ENCODE data around the gene PSD.

The PSD gene

GRCh38 chr10:102438374-102438773, 19.8 kb upstream of the PSD start:
- no peak for DNase-seq (ENCODE audit: low read depth)

- DNase-seq (ENCODE audit: low read depth) = no peak
These were observed 18.9 kb upstream of the PSD start for GRCh38 chr10:102437515-102437914.

- no peak for DNase-seq (ENCODE audit: low read depth)
These were observed 17.7 kb upstream of the PSD start for GRCh38 chr10:102436312-102436711.

DNA sequence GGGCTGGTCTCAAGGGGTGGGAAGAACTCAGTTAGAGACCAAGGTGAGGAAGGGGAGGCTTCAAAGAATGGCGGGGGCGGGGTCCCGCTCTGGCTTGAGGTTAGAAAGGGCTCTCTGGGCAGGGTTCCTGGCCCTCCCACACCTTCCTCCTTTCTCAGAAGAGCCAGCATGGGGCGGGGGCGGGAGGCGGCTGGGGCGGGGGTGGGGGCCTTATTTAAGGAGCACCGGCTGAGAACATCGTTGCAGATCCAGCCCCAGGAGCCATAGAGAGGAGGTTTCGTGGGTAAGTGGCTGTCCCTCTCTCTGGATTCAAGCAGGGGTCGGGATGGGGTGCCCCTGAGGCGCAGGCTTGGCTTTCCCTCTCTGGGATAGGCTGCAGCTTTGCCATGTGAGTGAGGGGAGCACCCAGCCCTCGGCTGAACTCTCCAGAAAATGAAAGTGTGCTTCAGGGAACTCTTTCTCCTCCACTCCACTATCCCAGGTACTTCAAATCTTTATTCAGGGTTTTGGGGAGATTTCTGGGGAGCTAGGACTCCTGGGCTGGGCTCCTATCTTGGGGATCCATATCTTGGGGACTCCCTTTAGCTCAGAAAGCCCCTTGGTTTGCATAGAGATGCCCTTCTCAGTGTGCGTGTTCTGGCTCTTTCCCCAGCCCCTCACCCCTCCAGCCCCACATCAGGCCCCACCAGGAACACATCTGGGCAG, 17.1 kb upstream of the PSD start:
- DNase-seq (ENCODE audit: low read depth) = no peak

- no peak for DNase-seq (ENCODE audit: low read depth)
These were observed 16.5 kb upstream of the PSD start for GRCh38 chr10:102435133-102435497.

DNA sequence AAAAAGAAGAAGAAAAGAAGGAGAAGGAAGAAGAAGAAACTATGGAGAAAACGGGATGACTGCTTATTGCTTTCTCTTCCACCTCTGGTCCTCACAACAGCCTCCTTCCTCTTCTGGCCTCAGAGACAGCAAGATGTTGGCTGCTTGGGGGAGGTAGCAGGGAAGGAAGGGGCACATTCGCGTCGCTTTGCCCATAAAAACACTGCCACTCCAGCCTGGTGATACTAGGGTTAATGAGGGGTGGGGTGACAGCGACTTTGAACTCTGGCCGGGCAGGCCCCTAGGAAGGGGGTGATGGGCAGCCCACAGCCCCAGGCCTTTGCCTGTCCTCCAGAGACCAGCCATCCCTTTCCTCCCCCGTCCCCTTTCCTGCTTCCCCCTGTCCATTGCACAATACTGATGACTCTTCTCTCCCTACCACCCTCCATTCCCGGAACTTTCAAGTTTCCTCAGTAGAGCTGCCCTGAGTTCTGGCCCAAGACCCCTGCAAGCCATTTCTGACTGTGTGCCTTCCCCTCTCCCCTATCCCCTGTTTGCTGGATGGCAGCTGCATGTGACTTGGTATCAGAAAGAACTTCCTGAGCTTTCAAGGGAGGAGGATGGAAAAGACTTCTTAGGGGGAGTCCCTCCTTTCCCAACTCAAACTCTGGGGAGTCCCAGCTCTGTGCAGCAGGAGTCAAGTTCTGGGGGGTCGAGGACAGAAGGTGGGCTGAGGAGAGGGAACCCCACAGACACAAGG, 16.0 kb upstream of the PSD start:
- no peak for DNase-seq (ENCODE audit: low read depth)

GRCh38 chr10:102433619-102434046, 15.0 kb upstream of the PSD start:
- no peak for DNase-seq (ENCODE audit: low read depth)

- peak; percentile 81 for DNase-seq (ENCODE audit: low read depth)
These were observed 13.8 kb upstream of the PSD start, which contains the start of gene CUEDC2 for GRCh38 chr10:102432162-102432950. CUEDC2 (minus strand) TSS chr10:102432574; CDS start chr10:102425188, 7,386 bp downstream.

GRCh38 chr10:102431452-102432124, 13.0 kb upstream of the PSD start:
- no peak for DNase-seq (ENCODE audit: low read depth)

DNA sequence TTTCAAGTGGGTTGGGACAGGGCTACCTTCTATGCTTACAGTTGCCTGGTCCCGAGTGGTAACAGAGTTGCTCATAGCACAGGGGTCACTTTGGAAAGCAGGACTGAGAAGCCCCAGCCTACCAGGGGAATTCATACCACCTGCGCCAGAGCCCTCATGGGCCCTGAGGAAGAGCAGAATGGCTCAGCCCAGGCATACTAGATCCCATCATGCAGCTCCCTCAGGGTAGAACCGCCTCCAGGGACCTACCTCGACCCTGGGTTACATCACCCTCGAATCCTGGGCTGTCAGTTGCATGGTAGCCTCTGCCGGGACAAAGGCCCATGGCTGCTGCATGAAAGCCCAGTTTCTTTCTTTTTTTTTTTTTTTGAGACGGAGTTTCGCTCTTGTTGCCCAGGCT, 10.9 kb upstream of the PSD start:
- no peak for DNase-seq (ENCODE audit: low read depth)

DNA sequence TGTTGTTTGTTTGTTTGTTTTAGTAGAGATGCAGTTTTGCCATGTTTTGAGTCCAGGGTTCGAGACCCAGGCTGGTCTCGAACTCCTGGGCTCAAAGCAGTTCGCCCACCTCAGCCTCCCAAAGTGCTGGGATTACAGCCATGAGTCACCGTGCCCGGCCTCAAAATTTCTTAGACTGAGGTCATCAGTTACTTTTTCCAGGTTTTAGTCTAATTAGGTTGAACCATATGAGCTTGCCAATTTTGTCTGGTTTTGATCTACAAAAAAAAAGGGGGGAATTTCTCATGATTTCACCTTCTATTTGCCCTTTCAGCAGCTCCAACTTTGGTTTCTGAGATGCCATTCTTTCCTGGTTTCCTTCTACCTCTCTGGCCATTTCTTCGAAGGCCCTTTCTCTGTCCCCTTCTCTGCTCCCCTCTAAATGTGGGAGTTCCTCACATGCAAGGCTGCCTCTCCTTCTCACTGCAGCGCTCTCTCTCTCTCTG, 8.3 kb upstream of the PSD start:
- DNase-seq (ENCODE audit: low read depth) = no peak

DNA sequence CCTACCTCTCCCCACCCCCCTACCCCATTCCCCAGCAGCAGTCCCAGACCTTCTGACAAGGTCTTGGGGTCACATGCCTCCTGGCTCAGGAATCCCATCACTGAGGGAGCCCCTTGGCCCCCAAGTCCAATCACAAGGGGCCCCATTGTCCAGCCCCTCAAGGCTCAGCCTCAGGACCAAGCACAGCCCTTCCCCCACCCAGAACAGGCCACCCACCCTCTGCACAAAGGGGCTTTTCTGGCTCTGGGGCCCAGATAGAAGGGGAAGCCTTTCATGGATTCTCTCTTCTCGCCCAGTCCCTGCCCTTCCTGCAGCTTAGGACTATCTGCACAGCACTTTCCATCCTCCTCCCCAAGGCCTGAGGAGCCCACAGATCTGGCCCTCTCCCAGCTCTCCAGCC, 6.9 kb upstream of the PSD start:
- DNase-seq (ENCODE audit: low read depth) = no peak

DNA sequence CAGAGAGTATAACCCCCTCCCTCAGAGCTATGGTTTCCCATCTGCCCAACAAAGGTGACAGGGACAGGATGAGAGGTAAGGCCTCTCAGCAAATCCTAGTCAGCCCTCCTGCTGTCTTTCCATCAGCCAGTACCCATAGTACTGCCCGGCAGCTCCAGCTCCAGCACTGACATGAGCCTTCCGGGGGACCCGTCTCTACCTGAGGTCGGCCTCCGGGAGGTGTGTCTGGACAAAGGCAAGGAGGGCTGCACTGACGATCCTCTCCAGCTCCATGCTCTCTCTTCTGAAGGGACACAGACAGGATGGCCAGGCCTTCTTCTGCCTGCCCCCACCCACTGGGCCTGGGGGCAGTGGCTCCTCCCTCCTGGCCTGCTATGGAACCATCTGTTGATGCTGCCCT, 6.3 kb upstream of the PSD start:
- DNase-seq (ENCODE audit: low read depth) = no peak

GRCh38 chr10:102424145-102424544, 5.6 kb upstream of the PSD start:
- no peak for DNase-seq (ENCODE audit: low read depth)

GRCh38 chr10:102423372-102423968, 4.9 kb upstream of the PSD start:
- no peak for DNase-seq (ENCODE audit: low read depth)

GRCh38 chr10:102422545-102423129, 4.1 kb upstream of the PSD start:
- no peak for DNase-seq (ENCODE audit: low read depth)

GRCh38 chr10:102421757-102422512, 3.4 kb upstream of the PSD start:
- no peak for DNase-seq (ENCODE audit: low read depth)

- DNase-seq (ENCODE audit: low read depth) = no peak
These were observed 2.8 kb upstream of the PSD start for GRCh38 chr10:102421507-102421756.

DNA sequence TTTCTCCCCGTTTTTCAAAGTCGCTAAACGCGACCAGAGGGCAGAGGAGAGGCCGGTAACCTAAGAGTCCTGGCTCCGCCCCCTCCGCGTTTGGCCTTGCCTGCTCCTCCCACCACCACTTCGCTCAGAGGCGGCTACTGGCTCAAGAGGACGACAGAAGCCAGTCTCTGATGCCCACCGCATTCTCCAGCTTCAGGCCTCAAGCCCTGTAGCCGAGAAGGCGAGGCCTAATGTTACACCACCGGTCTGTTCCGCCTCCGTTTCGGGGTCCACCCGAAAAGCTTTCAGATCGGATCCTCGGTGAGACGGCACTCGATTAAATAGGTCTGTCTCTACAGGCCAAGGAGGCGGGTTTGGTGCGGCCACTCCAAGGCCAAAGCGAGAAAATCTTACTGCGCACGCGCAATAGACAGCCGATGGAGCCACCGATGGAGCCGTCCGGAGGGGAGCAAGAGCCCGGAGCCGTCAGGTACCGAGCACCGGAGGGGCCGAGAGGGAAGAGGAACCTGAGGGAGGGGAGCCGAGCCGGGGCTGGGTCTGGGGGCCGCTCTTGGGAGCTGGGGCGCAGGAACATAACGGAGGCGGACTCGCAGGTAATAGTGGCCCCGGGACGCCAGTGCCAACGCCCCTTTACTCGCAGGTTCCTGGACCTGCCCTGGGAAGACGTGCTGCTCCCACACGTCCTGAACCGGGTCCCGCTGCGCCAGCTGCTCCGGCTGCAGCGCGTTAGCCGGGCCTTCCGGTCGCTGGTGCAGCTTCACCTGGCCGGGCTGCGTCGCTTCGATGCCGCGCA, 2.3 kb upstream of the PSD start, which contains the start of gene FBXL15:
FBXL15 (plus strand) TSS at position 123 of the 793 bp plus-strand sequence; CDS start at position 417, 294 bp downstream.
- peak; percentile 90 for DNase-seq (ENCODE audit: low read depth)

DNA sequence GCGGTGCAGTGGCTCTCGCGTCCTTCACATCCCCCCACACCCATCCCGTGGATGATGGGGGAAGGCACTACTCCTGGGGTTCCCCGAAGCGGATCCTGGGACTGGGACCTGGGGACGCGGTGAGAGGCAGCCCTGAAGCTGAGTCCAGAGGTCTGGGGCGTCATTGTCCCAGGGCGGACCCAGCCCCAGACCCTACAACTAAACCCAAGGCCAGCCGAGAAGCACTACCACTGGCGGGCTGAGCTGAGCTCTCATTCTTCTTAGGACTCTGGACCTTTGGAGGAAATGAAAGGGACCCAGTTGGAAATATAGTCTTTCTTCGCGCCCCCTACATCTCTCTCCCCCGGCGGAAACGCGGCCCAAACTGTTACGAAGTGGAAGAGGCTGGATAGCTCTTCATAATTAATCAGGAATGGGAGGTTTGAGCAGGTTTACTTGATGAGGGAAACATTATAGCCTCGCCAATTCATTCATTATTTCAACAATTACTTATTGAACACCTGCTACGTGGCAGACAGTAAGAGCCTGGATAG, 1.7 kb upstream of the PSD start:
- DNase-seq (ENCODE audit: low read depth) = no peak

Measured in GM04503 (cell line).